Esophagus squamous epithelium (tissue), 5 donors: ENCODE measurements around the gene TMOD4. TPM values are rescaled to one million over a fixed set of nuclear protein-coding genes. Genes with fewer than 3 reads are reported as not detected.
A peak's percentile ranks its signal among the peaks of the same experiment; 100 is the strongest.

Source experiments
- DNase-seq: peaks from one replicate; lab custom pipeline; 2025; lab: John Stamatoyannopoulos, UW
- H3K27ac ChIP-seq, 4 donors: fragments of 200-600 bp; sonication (generic); one replicate each; pipeline ENCODE4 v1.5.1; 2016 to 2019; ENCODE audit warnings: mild to moderate bottlenecking in 1 of 4
- H3K27me3 ChIP-seq, 4 donors: fragments of 200-600 bp; sonication (generic); 1 replicate in 3 of 4; 2 replicates in 1 of 4; pipeline versions ENCODE4 v1.5.1 to v1.6.0; 2017 to 2021; ENCODE audit warnings: antibody characterized with exemption in 1 of 4
- H3K36me3 ChIP-seq, 3 donors: fragments of 200-600 bp; sonication (generic); one replicate each; pipeline ENCODE4 v1.5.1; 2016 to 2019
- H3K4me1 ChIP-seq, 3 donors: fragments of 200-600 bp; sonication (generic); one replicate each; pipeline ENCODE4 v1.5.1; 2017 to 2019
- H3K4me3 ChIP-seq, 4 donors: fragments of 200-600 bp; sonication (generic); 1 replicate in 3 of 4; 2 replicates in 1 of 4; pipeline ENCODE4 v1.5.1; 2016 to 2019; ENCODE audit warnings: mild to moderate bottlenecking in 2 of 4, moderate library complexity in 1 of 4
- H3K9me3 ChIP-seq, 3 donors: fragments of 200-600 bp; sonication (generic); one replicate each; pipeline ENCODE4 v1.5.1; 2016 to 2019
- POLR2A ChIP-seq, 4 donors: fragments of 450-650 bp; IDR thresholded peaks; one replicate each; pipeline ENCODE4 v1.6.1; 2017; ENCODE audit warnings: antibody characterized with exemption in 4 of 4, mild to moderate bottlenecking in 4 of 4, moderate library complexity in 3 of 4
- WGBS, 2 donors: methylation state at CpG; one replicate each; pipeline ENCODE4 v1.1.5; 2018; 5-methylcytosine and 5-hydroxymethylcytosine counted together
- intact Hi-C: fragments of 100-400 bp; cut with DNase I; formaldehyde crosslinking; loops from one replicate; pipeline ENCODE4 v1.15.0; 2022
- total RNA-seq, 4 donors: library from RNA; depleted of rRNA; stranded (reverse); fragments of >200 nt; gene quantifications; one replicate each; pipeline ENCODE4 v1.1.0, GENCODE V29; 2016
- TF ChIP-seq, protein P1 (sequence below), 6 experiments: fragments of 450-650 bp in 4 of 6; fragments of 200-600 bp in 2 of 6; sonication (generic) in 2 of 6; IDR thresholded peaks; one replicate each; pipeline ENCODE4 v1.5.1; 2016 to 2019; ENCODE audit warnings: antibody characterized with exemption in 6 of 6, mild to moderate bottlenecking in 4 of 6, moderate library complexity in 4 of 6
- donor health status: DM: yes; HTN: yes; CAD: no.

TMOD4 gene
- total RNA-seq, 4 donors from 2014 or later = not detected

DNA sequence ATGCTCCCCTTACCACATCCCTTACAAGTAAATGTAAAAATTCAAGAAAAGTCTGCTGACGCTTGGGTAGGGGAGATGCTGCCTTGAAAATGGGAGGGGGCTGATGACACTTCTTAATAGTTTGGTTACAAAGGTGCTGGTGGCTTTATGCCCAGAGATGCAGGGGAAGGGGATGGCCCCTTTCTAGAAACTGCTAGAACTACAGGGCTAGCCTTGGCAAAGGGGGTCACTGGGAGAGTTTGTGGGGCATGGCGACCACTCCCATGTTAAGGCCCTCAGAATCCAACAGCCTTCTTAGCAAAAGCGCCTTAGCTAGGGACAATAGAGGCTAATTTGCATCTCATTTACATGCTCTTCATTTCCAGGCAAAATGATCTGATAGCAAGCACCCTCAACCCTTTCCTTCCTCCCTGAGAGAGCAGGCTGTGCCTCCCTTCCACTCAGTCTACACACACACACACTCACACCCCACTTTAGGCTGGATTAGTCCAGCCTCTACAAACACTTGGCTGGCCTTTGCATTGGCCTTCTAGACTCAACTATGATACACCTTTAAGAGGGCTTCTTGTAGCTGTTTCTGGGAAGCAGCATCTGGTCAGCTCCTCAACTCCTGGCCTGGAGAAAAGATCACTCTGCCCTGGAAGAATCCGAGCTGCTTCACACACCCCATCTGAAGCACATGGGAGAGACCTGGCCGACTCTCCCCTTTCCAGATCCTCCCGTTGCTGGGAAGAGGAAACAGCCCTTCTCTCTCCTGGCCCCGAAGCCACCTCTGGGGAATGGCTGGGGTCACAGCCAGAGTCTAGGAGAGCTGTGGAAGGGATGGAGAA lies 31.1 kb downstream of the TMOD4 start:
- TF ChIP-seq POLR2A (IDR thresholded peaks at IDR 0.05) = no peak
- TF ChIP-seq, protein P1, sequence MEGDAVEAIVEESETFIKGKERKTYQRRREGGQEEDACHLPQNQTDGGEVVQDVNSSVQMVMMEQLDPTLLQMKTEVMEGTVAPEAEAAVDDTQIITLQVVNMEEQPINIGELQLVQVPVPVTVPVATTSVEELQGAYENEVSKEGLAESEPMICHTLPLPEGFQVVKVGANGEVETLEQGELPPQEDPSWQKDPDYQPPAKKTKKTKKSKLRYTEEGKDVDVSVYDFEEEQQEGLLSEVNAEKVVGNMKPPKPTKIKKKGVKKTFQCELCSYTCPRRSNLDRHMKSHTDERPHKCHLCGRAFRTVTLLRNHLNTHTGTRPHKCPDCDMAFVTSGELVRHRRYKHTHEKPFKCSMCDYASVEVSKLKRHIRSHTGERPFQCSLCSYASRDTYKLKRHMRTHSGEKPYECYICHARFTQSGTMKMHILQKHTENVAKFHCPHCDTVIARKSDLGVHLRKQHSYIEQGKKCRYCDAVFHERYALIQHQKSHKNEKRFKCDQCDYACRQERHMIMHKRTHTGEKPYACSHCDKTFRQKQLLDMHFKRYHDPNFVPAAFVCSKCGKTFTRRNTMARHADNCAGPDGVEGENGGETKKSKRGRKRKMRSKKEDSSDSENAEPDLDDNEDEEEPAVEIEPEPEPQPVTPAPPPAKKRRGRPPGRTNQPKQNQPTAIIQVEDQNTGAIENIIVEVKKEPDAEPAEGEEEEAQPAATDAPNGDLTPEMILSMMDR (IDR thresholded peaks at IDR 0.05) = no peak
- peaks cover 0 to 7% (median 0%) of the 10 kb centered on the region in 4 donors for H3K27me3 ChIP-seq
- no peak for DNase-seq
- peak overlapping the region in 3 of 4 donors; percentile 87 to 89 (median 88) for H3K27ac ChIP-seq
- no peaks in the 10 kb centered on the region for H3K36me3 ChIP-seq
- no peaks in the 10 kb centered on the region for H3K9me3 ChIP-seq
- peaks cover 16 to 48% (median 21%) of the 10 kb centered on the region in 3 donors for H3K4me1 ChIP-seq
- WGBS, 2 donors = 83 to 90% methylated on average over 3 of the region's 7 CpGs
- intact Hi-C loops = no loop called here
- H3K4me3 ChIP-seq = peak overlapping the region in 3 of 4 donors; percentile 87 to 88 (median 87)

DNA sequence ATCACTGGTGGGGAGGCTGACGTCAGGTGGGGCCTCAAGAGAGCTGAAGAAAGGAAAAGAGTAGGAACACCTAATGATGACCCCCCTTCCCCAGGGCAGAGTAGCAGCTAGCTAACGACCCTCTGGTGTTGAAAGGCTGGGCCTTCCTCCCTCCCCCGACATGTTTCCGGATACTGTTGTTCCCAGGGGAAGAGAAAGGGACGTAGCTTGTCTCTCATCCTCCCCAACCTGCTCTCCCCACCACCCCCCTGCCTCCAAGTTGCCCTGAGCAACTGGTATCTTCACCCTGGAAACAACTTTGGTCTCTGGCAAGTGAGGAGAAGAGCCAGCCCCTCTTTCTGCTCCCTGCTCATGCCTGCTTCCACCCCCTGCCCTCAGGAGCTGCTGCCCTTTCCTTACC lies 31.8 kb downstream of the TMOD4 start:
- peaks cover 0 to 7% (median 0%) of the 10 kb centered on the region in 4 donors for H3K27me3 ChIP-seq
- intact Hi-C loops = no loop called here
- no peak for DNase-seq
- no peak for TF ChIP-seq POLR2A (IDR thresholded peaks at IDR 0.05)
- no peak overlapping the region for H3K4me3 ChIP-seq
- H3K4me1 ChIP-seq = peaks cover 16 to 48% (median 21%) of the 10 kb centered on the region in 3 donors
- no peaks in the 10 kb centered on the region for H3K36me3 ChIP-seq
- no peaks in the 10 kb centered on the region for H3K9me3 ChIP-seq
- WGBS, 2 donors = 46 to 58% methylated on average over 4 of the region's 5 CpGs
- H3K27ac ChIP-seq = peak overlapping the region in 2 of 4 donors; percentile 8 to 87

DNA sequence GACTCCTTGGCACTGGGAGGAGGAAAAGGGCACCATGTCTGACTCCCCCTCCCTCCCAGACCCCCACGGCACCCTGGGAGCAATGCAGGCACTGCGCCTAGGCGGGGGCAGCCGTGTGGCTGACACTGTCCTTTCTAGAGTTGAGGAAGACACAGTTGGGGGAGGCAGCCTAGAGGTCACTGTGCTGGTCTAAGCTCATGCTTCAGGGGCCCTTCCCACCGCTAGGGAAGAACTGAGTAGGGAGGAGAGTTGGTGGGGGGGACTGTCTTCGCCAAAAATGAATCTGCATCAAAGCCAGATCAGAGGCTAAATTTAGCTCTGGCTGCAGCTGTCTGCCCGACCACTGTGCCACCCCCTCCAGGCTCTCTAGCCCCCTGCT lies 32.7 kb downstream of the TMOD4 start:
- intact Hi-C loops = no loop called here
- no peak for TF ChIP-seq POLR2A (IDR thresholded peaks at IDR 0.05)
- TF ChIP-seq, protein P1 (IDR thresholded peaks at IDR 0.05) = no peak
- 49 to 77% methylated on average over 4 to 5 of the region's 7 CpGs for WGBS, 2 donors
- H3K27me3 ChIP-seq = peaks cover 0 to 7% (median 0%) of the 10 kb centered on the region in 4 donors
- no peak for DNase-seq
- peaks cover 16 to 48% (median 21%) of the 10 kb centered on the region in 3 donors for H3K4me1 ChIP-seq
- no peak overlapping the region for H3K27ac ChIP-seq
- peaks cover 0 to 5% (median 0%) of the 10 kb centered on the region in 3 donors for H3K36me3 ChIP-seq
- H3K4me3 ChIP-seq = no peak overlapping the region
- no peaks in the 10 kb centered on the region for H3K9me3 ChIP-seq

DNA sequence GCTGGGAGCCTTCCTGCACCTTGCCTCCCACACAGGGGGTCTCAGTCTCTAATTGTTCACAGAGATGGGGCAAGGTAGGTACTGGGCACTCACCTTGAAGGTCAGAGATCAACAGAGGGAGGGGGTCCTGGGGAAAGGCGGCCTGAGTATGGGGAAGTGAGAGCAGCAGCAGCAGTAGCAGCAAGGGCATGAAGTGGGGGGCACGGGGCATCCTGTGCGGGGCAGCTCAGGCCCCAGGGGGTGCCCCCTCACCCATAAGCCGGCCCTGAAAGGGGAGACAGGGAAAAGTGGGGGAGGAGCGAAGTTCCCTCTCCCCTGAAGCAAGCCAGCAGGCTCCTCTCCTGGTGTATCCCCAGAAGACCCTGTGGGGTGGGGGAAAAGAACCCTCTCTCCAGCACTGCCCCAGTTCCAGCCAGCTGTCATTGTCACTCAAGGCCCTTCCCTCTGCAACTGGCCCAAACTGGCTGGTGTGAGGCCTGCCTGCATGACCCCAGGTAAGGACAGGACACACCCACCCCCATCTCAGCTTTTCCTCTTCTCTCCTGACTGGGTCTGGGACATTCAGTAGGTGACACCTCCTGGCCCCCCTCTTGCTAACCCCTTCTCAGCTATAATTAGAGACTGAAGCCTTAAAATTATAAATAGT lies 33.2 kb downstream of the TMOD4 start:
- Histone ChIP-seq H3K9me3 (no peaks in the 10 kb centered on the region), H3K4me3 (no peak overlapping the region), H3K27me3 (peaks cover 0 to 7% (median 0%) of the 10 kb centered on the region in 4 donors), H3K36me3 (peaks cover 0 to 8% (median 0%) of the 10 kb centered on the region in 3 donors), H3K27ac (no peak overlapping the region), H3K4me1 (peaks cover 16 to 47% (median 21%) of the 10 kb centered on the region in 3 donors)
- TF ChIP-seq, protein P1 (IDR thresholded peaks at IDR 0.05) = no peak
- TF ChIP-seq POLR2A (IDR thresholded peaks at IDR 0.05) = no peak
- DNase-seq = no peak
- intact Hi-C loops = no loop called here
- WGBS, 2 donors = 50 to 71% methylated on average over 2 to 4 of the region's 5 CpGs

DNA sequence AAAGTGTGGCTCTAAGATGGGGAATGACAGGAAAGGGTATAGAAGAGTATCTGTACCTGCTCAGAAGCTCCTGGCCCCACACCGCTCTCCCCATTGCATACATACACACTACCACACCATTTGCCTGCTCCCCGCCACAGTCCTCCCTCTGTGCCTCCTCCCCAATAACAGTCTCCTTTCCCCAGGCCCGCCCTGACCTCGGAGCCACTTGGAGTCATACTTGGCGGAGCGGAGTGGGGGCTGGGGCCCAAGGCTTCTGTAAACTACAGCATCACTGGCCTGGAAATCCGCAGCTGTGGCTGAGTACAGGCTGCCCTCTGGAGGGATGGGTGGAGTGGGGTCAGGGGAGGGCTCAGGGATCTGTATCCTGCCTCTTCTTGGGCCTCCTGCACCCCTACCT lies 38.0 kb downstream of the TMOD4 start:
- Histone ChIP-seq H3K36me3 (peaks cover 0 to 25% (median 0%) of the 10 kb centered on the region in 3 donors), H3K4me1 (peaks cover 0 to 4% (median 0%) of the 10 kb centered on the region in 3 donors), H3K4me3 (no peak overlapping the region), H3K9me3 (no peaks in the 10 kb centered on the region), H3K27me3 (no peaks in the 10 kb centered on the region), H3K27ac (no peak overlapping the region)
- DNase-seq = no peak
- intact Hi-C loops = loop anchor here (10.0 kb wide), 1 partner anchor 113 kb away; no protein-coding TSS in a partner anchor
- WGBS, 2 donors = 83 to 88% methylated on average over 2 to 4 of the region's 7 CpGs
- no peak for TF ChIP-seq POLR2A (IDR thresholded peaks at IDR 0.05)
- TF ChIP-seq, protein P1 (IDR thresholded peaks at IDR 0.05) = no peak
